ENCODE data around the gene GMFB.

GMFB gene
- 57.7 to 124 reads per million in 2 experiments for total RNA-seq

DNA sequence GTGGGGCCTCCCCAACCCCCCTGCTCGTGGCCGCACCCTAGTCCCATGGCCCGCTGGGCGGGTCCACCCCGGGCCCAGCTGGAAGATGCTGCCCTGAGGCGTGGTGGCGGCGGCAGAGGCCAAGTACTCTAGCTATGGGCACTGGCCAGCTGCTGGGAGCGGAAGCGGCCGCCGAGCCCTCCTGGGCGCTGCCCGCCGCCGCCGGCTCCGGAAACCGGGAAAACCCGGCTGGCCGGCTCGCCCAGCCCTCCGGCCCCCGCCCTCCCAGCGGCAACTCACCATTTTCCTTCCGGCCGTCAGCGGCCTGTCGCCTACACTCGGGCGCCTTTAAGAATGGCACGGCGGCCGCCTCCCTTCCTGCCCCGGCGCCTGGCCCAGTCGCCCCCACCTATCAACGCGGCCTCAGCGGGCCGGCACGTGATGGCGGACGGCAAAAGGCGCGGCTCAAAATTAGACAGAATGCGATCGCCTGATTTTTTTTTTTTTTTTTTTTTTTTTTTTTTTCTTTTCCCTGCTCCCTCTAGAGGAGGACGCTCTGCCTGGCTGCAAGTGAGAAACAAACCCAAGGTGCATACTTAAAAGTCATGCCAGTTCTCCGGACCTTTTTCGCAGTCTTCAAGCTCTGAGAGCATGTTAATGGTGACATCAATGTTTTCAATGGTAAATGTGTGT lies at the start of gene GMFB:
Gene GMFB (minus strand): TSS at position 335 of the 672 bp plus-strand sequence. CDS start 53 bp downstream, at position 282.
- DNase-seq (ENCODE audit: low read depth) = peak; percentile 84

DNA sequence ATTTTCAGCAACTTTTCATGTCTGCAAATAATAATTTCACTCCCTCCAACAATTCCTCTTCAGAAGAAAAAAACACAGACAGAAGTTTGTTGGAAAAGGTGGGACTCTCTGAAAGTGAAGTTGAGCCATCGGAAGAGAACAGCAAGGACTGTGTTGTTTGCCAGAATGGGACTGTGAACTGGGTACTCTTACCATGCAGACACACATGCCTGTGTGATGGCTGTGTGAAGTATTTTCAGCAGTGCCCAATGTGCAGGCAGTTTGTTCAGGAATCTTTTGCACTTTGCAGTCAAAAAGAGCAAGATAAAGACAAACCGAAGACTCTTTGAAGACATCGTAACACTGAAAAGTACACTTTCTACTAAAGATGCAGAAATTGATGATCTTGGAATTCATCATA lies 49.3 kb upstream of the GMFB start:
- no peak for DNase-seq (ENCODE audit: low read depth)

DNA sequence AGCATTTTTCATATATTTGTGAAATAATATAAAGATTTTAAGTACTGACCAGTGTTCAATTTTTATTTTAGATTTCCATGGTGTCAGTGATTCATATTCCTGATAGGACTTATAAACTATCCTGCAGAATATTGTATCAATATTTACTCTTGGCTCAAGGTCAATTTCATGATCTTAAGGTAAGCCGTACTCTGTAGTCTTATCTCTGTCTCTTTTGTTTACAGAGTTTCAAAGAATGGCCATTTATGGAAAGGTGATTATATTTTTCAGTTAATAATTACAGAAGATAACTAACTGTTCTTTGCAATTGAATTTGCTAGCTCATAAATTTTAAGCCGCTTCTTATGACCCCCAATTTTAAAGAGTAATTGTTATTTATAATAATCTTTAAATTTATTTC lies 48.9 kb upstream of the GMFB start:
- DNase-seq (ENCODE audit: low read depth) = no peak

DNA sequence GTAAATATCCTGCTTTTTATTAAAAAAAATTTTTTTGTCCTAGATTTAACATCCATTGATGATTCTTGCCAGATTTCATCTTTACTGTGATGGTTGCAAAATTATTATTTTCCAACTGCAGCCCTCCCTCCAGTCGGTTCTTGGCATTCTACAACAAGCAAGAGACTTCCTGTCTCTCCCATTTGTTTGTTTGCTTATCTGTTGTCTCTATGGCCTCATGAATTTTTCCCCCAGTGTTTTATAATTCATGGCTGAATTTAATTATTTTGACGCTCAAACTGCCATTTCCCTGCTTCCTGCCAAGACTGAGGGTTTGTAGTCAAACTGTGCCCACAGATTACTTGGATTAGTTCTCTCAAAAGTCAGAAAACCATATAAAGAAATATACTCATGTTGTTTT lies 46.9 kb upstream of the GMFB start:
- no peak for DNase-seq (ENCODE audit: low read depth)

DNA sequence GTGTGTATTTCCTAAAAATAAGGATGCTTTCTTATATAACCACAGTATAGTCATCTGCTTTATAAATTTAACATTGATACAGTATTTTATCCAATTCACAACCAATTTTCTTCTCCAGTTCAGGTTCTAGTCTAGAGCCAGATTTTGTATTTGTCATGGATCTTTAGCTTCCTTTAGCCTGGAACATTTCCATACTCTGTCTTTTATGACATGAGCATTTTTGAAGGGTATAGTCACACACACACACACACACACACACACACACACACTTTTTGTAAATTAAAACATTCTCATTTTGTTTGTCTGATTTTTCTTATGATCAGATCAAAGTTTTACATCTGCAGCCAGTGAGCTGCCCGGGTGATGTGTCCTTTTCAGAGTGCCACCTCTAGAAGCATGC lies 46.3 kb upstream of the GMFB start:
- no peak for DNase-seq (ENCODE audit: low read depth)

DNA sequence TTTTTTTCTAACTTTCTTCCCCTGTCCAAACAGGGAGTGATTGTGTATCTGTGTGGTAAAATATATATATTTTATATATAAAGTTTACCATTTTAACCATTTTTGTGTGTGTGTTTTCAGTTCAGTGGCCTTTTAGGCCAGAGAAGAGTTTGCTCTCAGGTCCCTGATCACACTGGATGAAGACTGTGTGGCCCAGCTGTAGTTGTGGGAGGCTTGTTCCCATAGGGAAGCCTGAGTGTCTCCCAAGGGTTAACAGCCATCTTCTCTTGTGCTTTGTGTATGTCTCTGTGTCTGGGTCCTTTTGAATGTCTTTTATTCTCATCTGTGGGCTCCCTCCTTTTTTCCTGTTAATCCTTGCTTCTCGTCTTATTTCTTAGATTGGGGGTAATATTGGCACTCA lies 44.3 kb upstream of the GMFB start:
- no peak for DNase-seq (ENCODE audit: low read depth)

DNA sequence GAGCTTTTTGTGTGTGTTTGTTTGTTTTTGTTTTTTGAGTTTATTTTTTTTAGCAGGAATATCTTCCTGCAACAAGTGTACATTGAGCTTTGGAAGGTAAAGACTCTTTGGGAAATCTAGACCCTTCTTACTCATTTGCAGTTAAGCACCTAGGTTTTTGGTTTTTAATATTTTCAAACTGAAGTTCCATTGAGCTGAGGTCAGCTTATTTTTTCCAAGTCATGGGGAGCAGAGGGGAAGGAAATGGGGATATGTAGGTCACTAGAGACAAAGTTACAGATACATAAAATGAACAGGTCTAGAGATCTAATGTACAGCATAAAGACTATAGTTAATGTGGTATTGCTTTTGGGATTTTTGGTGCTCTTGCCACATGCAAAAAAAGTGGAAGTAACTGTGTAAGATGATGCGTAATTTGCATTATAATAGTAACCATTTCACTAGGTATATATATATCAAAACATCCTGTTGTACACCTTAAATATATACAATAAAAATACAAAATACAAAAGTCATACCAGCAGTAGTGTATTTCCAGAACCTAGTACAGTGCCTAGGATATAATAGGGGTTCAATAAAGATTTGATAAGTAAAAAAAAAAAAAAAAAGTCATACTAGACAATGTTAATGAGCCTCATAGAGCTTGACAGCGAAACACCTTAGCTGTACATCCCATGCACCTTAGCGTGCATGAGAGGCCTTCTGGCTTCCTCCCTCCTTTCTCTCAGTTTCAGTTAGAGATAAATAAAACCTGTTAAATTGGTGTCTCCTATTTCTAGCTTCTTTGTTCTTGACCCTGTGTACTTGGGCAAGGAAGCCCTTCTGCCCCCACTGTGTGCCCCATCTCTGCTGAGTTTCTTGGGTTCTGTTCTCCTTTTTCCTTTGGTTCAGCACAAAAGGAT lies 43.6 kb upstream of the GMFB start:
- DNase-seq (ENCODE audit: low read depth) = no peak

DNA sequence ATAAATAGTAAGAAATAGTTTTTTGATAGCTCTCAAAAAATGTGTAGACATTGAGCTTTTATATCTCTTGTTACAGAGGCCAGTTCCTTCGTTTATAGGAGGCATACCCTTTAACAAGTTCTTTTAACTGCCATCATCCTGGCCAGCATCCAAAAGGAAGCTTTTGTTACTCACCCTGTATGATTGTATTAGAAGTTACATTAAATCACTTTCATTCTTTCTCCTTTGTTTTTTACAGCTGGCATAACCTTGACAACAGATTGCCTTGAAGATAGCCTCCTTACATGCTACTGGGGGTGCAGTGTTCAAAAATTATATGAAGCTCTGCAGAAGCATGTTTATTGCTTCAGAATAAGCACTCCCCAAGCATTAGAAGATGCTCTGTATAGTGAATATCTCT lies 41.0 kb upstream of the GMFB start:
- DNase-seq (ENCODE audit: low read depth) = no peak

DNA sequence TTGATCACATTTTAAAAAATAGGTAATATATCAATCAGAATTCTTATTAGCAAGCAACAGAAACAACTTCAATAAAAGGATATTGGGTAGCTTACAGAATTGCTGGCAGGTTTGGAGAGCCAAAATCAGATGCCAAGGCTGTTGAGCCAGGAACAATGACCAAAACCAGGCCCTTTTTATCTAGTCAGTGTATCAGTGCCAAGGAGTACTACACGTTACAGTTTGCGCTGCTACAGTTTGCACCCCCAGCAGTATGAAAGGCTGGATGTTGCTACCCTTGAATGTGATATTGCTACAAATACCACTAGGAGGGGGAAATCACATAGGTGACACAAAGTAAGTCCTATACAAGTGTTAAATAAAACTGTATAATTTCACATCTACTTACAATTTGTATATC lies 40.2 kb upstream of the GMFB start:
- DNase-seq (ENCODE audit: low read depth) = no peak

DNA sequence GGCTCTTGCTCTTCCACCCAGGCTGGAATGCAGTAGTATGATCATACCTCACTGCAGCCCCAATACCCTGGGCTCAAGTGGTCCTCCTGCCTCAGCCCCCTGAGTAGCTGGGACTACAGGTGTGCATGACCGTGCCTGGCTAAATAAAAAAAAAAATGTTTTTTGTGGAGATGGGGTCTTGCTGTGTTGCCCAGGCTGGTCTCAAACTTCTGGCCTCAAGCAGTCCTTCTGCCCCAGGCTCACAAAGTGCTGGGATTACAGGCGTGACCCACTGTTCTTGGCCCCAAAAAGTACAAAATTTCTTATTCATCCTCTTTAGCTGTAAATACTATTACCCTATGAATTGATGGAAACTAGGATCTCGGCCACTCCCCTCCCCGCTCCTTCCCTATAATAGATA lies 35.6 kb upstream of the GMFB start:
- no peak for DNase-seq (ENCODE audit: low read depth)

DNA sequence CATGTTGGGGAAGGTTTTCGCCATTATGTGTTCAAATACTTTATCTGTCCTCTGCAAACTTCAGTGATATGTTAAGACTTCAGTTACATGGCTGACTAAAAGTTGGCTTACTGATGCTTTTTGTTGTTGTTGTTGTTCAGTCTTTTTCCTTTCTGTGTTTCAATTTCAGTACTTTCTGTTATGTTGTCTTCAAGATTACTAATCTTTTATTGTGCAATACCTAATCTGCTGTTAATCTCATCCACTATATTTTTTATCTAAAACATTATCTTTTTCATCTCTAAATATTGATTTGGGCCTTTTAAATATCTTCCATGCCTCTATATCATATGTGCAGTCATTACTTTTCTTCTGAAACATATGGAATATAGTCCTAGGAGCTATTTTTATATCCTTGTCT lies 27.9 kb upstream of the GMFB start:
- DNase-seq (ENCODE audit: low read depth) = no peak

DNA sequence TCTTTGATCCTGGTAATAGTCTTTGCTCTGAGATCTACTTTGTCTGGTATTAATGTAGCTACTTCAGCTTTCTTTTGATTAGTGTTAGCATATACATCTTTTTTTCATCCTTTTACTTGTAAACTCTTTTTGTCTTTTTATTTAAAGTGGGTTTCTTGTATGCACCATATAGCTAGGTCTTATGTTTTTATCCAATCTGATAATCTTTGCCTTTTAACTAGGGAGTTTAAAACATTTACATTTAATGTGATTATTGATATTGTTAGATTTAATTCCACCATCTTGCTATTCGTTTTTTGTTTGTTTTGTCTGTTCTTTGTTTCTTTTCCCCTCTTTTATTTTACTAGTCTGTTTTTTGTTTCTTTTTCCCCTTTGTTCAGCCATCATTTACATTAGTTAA lies 26.9 kb upstream of the GMFB start:
- no peak for DNase-seq (ENCODE audit: low read depth)

DNA sequence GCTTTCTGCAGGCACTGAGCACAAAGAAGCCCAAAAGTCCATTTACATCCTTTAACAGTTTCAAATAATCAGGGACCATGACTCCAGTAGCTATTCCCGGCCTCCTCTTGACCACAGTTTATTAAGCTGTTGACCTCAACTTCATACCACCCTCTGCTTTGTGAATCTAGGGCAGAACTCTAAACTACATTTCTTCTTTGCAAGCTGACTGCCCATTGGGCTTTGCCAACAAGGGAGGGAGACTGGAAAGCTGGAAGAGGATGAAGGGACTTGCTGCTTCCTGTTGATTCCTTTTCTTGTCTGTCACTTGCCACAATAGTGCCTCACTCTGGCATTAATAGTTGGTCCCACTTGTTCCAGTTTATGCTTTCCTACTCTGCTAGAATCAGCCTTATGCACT lies 23.6 kb upstream of the GMFB start:
- DNase-seq (ENCODE audit: low read depth) = no peak

DNA sequence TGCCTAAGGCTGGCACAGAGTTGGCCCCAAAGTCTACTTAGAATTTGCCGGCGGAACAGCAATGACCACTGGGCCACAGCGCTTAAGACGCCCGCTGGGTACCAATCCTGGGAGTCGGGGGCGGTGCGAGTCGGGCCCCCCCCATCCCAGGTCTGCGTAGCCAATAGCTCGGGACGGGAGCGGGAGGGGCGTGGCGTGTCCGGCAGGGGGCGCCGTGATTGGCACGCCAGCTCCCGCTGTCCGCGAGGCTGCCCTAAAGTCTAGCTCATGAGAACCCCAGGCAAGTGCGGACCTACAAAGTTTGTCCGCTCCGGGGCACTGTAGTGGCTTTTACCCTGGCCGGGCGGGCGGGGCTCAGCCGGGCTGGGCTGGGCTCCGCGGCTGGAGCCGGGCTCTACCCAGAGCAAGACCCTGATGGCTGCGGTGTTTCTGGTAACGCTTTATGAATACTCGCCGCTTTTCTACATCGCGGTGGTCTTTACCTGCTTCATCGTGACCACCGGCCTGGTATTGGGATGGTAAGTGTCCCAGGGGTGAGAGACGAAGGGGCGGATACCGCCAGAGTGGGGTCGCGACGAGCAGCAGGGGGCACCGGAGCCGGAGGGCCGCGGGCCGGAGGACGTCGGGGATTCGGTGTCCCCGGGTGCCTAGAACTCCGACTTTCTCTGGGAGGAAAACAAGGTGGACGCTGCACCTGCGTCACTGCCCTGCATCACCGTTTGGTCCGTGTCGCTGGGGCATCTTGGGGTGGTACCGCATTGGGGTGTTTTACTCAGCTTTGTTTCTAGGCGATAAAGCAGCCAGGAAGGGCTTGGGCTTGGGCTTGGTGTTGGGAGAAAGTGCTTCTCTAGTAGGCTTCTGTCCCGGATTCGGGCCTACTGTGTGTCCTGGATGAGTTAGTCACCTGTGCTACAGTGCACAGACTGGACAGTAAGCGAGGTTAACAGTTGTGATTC lies 21.0 kb upstream of the GMFB start, which contains the start of gene CGRRF1:
Gene CGRRF1 (plus strand): TSS at position 361 of the 956 bp plus-strand sequence. CDS start 54 bp downstream, at position 415.
- DNase-seq (ENCODE audit: low read depth) = peak; percentile 90

DNA sequence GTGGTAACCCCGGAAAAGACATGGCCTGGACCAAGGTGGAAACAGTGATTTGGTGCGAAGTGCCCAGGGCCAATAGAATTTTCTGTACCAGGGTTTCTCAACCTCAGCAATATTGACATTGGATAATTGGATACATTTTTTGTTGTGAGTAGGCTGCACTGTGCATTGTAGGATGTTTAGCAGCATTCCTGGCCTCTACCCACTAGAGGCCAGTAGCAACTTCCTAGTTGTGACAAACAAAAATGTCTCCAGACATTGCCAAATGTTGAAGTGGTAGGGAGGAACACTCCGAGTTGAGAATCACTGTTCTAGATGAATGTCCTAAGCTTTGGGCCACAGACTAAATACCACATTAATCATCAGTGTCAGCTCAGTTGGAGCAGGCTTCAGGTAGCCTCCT lies 14.7 kb upstream of the GMFB start:
- no peak for DNase-seq (ENCODE audit: low read depth)

DNA sequence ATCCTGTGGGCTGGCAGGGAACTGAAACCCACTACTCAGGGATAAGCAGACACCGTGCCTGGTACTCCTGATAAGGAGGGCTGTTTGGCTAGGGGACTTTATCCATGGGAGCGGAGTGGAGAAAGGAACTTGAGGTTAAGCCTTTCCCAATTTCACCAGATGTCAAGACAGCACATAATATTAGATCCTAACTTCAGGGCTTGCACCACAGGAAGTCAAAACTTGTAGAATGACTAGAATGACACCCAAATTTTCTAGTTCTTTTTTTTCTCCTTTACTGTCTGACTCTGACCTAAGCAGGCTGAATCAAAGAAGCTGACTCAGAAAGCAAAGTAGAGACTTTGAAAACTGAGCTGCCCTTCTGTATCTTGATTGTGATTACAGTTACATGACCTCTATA lies 13.8 kb upstream of the GMFB start:
- DNase-seq (ENCODE audit: low read depth) = no peak

DNA sequence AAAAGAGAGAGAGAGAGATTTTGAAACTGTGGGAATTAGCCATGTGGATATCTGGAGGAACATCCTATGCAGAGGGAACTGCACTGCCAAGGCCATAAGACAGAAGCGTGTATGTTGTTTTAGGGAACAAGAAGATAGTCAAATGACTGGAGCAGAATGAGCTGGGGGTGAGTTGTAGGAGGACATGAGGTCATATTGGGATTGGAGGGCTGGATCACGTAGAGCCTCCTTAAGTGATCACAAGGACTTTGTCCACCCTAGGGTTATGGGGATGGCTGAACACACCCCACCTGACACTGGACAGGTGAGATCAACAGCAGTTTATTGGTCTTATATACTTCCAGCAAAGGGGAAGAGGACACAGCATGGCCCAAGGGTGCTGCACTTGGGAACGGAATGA lies 12.7 kb upstream of the GMFB start:
- no peak for DNase-seq (ENCODE audit: low read depth)

DNA sequence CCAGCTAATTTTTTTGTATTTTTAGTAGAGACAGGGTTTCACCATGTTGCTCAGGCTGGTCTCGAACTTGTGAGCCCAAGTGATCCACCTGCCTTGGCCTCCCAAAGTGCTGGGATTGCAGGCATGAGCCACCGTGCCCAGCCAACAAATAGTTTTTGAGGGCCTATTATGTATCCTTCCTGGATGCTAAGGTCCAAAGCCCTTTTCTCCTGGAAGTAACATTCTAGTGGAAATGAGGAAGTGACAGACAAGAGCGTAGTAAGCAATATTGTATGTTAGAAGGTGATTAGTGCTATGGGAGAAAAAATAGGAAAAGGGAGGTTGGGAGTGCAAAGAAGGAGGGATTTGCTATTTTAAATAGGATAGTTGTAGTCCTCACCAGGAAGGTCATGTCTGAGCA lies 12.0 kb upstream of the GMFB start:
- no peak for DNase-seq (ENCODE audit: low read depth)

DNA sequence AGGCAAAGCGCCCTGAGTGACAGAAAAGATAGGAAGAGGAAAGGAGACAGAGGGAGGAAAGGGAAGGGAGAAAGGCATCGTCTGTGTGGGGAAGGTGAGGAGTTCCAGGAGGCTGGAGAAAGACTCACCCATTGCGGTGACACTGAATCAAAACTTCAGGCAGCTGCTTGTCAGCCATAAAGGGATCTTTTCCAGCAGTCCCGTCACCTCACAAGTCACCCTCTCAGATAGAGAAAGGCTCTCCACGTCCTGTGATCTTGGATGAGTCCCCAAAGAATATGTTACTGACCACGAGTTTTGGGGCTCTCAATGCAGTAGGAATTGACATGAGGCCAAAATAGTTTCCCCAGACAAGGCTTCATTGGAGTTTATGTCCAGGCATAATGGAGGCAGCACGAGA lies 9.8 kb upstream of the GMFB start:
- DNase-seq (ENCODE audit: low read depth) = no peak

DNA sequence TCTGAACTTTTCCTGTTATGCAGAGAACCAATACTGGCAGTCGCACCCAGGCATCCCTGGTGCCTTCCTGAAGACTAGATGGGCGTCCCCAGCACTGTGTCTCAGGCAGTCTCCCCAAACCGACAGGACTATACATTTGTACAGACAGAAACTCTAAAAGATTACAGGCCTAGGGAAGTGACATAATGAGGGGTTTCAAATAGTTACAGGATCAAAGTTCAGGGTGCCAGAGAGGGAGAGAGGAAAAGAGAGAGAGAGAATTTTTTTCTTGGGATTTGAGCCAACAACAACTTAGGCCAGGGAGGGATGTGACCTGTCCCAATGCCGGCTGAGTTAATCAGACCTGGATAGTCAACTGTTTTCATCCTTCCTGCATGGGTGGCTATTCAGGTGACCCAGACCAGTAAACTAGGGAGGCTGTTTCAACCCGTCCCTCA lies 9.3 kb upstream of the GMFB start:
- no peak for DNase-seq (ENCODE audit: low read depth)

DNA sequence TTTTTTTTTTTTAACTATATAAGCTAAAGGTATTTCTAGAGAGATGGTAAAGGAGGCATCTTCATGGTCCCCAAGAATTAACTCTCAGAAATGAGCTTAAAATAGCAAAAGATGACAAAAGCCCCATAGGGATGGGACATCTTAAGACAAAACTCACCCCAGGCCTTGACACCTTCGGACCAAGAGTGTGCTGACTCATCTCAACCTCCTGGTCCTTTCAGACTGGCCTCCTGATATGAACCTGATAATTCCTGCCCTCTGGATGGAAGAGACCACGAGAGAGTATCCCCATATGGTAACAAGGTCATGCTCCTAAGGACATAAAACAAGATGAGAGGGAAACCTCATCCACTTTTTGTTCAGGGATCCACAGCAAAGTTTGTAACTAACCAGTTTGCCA lies 8.4 kb upstream of the GMFB start:
- no peak for DNase-seq (ENCODE audit: low read depth)

DNA sequence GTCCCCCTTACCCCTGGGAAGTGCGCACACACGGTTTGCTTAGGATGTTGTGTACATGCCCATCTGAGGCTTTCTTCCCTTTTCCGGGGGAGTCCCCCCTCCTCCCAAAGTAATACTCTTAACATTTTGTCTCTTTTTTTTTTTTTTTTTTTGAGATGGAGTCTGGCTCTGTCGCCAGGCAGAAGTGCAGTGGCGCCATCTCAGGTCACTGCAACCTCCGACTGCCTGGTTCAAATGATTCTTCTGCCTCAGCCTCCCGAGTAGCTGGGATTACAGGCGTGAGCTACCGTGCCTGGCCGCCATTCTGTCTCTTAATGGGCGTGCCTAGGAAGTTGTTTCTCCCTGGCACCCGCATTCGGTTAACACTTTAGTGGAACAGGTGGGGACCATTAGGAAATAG lies 4.5 kb upstream of the GMFB start:
- DNase-seq (ENCODE audit: low read depth) = no peak

Measured in T follicular helper cell (primary cell).